Fibroblast of skin of back (primary cell): ENCODE measurements around the gene FOXN4.

Experiments used
- DNase-seq: peaks from one replicate; pipeline ENCODE4 v3.0.0-alpha.2; 2013

The FOXN4 gene

DNA sequence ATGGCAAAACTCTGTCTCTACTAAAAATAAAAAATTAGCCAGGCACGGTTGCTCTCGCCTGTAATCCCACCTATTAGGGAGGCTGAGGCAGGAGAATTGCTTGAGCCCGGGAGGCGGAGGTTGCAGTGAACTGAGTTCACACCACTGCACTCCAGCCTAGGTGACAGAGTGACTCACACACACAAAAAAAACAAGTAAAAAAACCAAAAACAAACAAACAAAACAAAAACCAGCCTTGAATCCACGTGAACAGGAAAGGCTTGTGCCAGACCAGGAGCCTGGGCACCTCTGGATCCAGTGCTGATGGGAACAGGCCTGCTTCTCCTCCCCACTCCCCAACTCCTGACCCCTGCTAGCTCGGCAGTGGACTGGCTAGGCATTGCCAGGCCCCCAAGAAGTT lies 3.5 kb downstream of the FOXN4 start:
- DNase-seq = no peak

DNA sequence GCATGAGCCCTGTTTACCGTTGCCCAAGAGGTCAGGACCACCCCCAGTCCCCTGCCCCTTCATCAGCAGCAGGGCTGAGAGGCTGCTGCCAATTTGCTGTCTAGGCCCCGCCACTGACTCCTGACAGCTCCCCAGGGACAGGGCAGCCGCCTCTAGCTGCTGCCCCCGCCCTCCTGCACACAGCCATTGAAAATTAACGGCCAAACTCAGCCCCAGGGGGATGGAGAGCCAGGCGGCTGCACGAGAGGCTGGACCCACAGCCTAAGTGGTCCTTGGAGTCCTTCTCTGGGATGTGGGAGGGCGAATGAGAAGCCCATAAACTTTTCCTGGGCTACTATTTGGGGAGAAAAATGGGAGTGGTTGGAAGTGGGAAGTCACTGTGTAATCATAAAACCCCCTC lies 4.6 kb downstream of the FOXN4 start:
- DNase-seq = no peak

- DNase-seq = no peak
These were observed 6.3 kb downstream of the FOXN4 start for GRCh38 chr12:109302770-109303169.

- no peak for DNase-seq
These were observed 6.7 kb downstream of the FOXN4 start for GRCh38 chr12:109302358-109302757.

- DNase-seq = no peak
These were observed 7.4 kb downstream of the FOXN4 start for GRCh38 chr12:109301643-109302168.

DNA sequence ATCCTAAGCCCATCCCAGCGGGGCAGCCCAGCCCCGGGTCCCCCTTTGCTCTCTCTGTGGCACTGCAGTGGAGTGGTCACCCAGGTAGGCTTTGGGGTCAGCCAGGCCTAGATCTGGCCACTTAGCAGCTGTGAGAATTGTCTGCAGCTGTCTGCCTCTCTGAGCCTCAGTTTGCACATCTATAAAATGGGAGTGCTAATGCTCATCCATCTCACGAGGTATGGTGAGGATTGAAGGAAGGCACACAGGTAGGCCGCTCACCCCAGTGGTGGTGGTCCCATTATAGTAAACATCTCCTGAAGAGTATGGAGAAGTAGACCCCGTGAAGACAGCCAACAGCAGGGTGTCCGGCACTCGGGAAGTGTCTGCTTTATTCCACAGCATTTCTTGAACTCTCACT lies 9.2 kb downstream of the FOXN4 start:
- DNase-seq = no peak

DNA sequence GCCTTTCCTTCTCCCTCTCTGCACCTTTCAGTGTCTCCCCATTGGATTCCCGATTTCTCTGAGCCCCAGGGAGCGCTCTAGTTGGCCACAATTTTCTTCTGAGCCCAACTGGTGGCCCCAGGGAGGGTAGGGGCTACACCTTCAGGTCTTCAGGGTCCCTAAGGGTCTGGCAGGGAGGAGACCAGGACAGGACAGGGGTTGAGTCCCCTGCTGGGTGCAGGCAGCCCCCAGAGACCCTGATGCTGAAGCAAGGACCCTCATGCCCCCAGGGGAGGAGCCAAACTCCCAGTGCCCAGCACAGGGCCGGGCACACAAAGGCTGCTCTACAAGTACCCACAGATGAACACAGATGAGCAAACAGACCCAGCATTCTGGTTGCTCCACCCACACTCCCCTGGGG lies 12.7 kb downstream of the FOXN4 start:
- no peak for DNase-seq

- no peak for DNase-seq
These were observed 13.2 kb downstream of the FOXN4 start for GRCh38 chr12:109295764-109296425.

DNA sequence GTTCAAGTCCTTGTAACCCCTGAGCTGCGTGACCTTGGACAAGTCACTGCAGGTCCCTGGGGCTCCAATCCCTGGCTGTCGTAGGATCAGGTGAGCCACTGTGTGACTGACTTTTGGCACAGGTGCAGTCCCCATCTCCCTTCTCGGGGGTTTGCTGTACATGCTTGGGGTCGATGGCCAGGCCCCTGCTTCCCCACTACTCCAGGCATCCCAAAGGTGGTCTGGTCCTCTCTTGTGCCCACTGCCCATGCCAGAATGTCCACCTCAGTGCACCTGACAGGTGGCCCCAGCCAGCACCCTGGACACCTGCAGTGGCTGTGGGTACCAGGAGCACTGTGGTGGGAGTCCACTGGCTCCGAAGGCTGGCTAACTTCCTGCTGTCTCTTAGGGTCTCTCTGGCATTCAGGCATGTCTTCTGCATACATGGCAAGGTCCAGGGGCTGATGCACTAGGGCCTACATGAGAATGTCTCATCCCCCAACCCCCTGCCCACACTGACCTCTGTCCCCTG lies 14.7 kb downstream of the FOXN4 start:
- DNase-seq = no peak

- DNase-seq = no peak
These were observed 16.0 kb downstream of the FOXN4 start for GRCh38 chr12:109293106-109293505.

GRCh38 chr12:109292342-109292711 lies 16.8 kb downstream of the FOXN4 start:
- DNase-seq = no peak

- DNase-seq = peak; percentile 34
These were observed 17.4 kb downstream of the FOXN4 start for GRCh38 chr12:109291521-109292341.

GRCh38 chr12:109291117-109291516 lies 18.0 kb downstream of the FOXN4 start:
- DNase-seq = no peak

DNA sequence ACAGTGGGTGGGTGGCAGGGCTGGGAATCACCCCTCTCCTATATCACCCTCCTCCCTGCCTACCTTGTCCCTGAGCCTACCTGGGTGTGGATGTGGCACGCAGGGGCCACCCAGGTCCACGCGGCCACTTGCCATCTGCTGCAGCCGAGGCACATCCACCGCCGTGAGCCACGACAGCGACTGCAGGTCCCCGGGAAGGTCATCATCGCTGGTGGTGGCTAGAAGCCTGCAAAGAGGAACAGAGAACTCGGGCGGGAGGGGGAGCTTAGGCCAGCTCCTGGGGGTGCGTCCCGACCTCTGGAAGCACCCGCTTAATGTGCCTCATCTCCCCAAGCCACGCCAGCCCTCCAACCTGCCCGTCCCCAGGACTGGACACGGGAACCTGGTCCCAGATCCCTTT lies 19.0 kb downstream of the FOXN4 start:
- DNase-seq = no peak

DNA sequence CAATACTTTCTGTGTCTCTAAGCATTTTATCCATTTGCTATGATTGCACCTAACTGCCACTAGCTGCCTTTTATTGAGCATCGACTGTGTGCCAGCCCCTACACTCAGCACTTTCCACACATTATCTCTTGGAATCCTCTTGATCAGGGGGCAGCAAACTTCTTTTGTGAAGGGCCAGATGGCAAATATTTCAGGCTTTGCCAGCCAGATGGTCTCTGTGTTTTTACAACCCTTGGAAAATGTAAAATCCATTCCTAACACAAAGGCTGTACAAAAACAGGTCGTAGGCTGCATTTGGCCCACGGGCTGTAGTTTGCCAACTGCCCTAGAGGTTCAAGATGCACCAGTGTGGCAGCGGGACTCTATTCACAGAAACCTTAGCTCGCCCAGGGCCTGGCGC lies 19.5 kb downstream of the FOXN4 start:
- no peak for DNase-seq

GRCh38 chr12:109289004-109289403 lies 20.1 kb downstream of the FOXN4 start:
- DNase-seq = no peak

DNA sequence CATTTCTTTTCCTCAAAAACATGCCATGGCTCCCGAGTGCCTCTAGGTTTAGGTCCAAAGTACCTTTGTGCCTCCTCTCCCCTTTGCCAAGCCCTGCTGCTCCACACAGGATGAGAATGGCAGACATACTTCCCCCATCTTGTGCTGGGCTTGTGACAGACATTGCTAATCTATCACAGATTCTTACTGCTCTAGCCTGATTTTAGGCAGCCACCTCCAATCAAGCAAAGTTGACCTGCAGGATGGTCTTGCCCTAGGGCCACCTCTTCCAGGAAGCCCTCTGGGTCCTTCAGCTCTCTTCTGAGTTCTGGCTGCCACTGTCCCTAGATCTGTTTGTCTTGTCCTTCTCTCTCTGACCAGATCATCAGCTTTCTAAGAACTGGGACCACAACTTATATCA lies 20.5 kb downstream of the FOXN4 start:
- no peak for DNase-seq

GRCh38 chr12:109287811-109288469 lies 21.1 kb downstream of the FOXN4 start:
- no peak for DNase-seq

DNA sequence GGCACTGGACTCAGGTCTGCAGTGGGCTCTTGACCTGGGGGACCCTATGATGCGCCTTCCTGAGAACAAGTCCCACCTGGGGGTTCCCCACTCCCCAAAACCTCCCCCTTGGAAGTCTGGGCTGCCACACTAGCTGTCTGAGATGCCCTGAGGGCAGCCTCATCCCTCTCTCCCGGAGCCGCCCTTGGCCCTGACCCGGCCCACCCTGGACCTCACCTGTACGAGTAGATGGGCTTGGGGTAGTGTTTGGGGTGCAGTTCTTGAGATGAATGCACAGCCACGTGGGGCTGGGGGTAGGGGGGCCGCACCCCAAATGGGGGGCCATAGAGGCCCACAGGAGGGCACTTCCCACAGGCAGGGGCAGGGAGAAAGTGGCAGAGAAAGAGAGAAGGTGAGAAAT lies 21.9 kb downstream of the FOXN4 start:
- DNase-seq = no peak

- no peak for DNase-seq
These were observed 22.4 kb downstream of the FOXN4 start for GRCh38 chr12:109286652-109287051.

DNA sequence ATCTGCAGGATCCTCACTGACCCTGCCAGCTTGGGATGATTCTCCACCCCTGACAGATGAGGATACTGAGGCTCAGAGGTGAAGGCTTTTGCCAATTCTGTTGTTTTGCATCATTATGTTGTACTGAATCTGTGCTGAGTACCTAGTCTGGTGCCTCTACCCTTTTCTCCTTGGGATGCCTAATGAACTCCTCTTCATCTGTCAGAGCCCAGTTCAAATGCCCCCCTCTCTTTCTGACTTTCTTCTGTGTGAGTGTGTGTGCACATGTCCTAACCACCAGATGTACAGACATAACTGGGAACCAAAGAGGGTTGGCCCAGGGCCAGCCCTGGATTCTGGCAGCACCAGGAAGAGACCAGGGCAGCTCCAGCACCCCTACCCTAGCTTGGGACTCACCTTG lies 22.8 kb downstream of the FOXN4 start:
- no peak for DNase-seq

DNA sequence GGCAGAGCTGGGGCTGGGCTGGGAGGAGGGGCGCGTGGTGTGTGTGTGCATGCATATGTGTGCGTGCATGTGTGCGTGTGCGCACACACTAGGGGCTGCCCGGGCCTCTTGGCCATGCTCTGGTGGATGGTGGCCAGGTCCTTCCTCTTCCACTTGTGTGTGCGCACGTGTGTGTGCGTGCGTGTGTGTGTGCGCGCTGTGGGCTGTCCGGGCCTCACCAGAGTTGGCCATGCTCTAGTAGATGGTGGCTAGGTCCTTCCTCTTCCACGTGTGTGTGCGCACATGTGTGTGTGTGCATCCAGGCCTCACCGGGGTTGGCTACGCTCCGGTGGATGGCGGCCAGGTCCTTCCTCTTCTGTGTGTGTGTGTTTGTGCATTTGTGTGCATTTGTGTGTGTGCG lies 24.7 kb downstream of the FOXN4 start:
- no peak for DNase-seq

GRCh38 chr12:109281452-109281851 lies 27.6 kb downstream of the FOXN4 start:
- no peak for DNase-seq
